Activated CD4-positive, alpha-beta T cell treated with anti-CD3 and anti-CD28 coated beads, Interleukin-2, amount 50 U/mL, for 48 hours (primary cell): Measurements from ENCODE around the gene AGR3.
"Not testable (repeated sequence)": the region's sequence is repeated elsewhere in the genome, so short reads cannot be mapped to it uniquely, and the experiment has no call there.

ENCODE experiments used
- DNase-seq, 2 experiments: peaks; one replicate each; pipeline ENCODE4 v3.0.0-alpha.2; 2020

The AGR3 gene

GRCh38 chr7:16889851-16890415, 8.2 kb upstream of the AGR3 start:
- DNase-seq, result no peak

- no peak for DNase-seq
Observed at GRCh38 chr7:16889305-16889704, 7.5 kb upstream of the AGR3 start.

- DNase-seq, result no peak
Observed at GRCh38 chr7:16883918-16884317, 2.1 kb upstream of the AGR3 start.

GRCh38 chr7:16880554-16880953, 1.2 kb downstream of the AGR3 start:
- DNase-seq, result no peak

GRCh38 chr7:16879181-16879580, 2.6 kb downstream of the AGR3 start:
- DNase-seq, result no peak

- no peak for DNase-seq
Observed at GRCh38 chr7:16875861-16876260, 5.9 kb downstream of the AGR3 start.

- DNase-seq, result no peak
Observed at GRCh38 chr7:16874066-16874465, 7.7 kb downstream of the AGR3 start.

- no peak for DNase-seq
Observed at GRCh38 chr7:16867328-16867727, 14.5 kb downstream of the AGR3 start.

GRCh38 chr7:16853189-16853588, 28.6 kb downstream of the AGR3 start:
- not testable (repeated sequence) for DNase-seq

GRCh38 chr7:16851829-16852228, 30.0 kb downstream of the AGR3 start:
- DNase-seq, result no peak

GRCh38 chr7:16850614-16851466, 30.9 kb downstream of the AGR3 start:
- DNase-seq, result no peak

- DNase-seq, result no peak
Observed at GRCh38 chr7:16849296-16850148, 32.3 kb downstream of the AGR3 start.

GRCh38 chr7:16847381-16847860, 34.4 kb downstream of the AGR3 start:
- DNase-seq, result no peak

GRCh38 chr7:16846601-16847165, 35.1 kb downstream of the AGR3 start:
- DNase-seq, result no peak

- no peak for DNase-seq
Observed at GRCh38 chr7:16845746-16846145, 36.0 kb downstream of the AGR3 start.

GRCh38 chr7:16841681-16842080, 40.1 kb downstream of the AGR3 start:
- no peak for DNase-seq

- no peak for DNase-seq
Observed at GRCh38 chr7:16840094-16840493, 41.7 kb downstream of the AGR3 start.

- no peak for DNase-seq
Observed at GRCh38 chr7:16839646-16840045, 42.1 kb downstream of the AGR3 start.

- DNase-seq, result no peak
Observed at GRCh38 chr7:16838891-16839290, 42.9 kb downstream of the AGR3 start.

- no peak for DNase-seq
Observed at GRCh38 chr7:16838386-16838785, 43.4 kb downstream of the AGR3 start.

- no peak for DNase-seq
Observed at GRCh38 chr7:16836481-16836880, 45.3 kb downstream of the AGR3 start.

GRCh38 chr7:16833373-16833772, 48.4 kb downstream of the AGR3 start:
- no peak for DNase-seq

- no peak for DNase-seq
Observed at GRCh38 chr7:16826060-16826459, 55.7 kb downstream of the AGR3 start.
